GM18867 (cell line): ENCODE results near the gene NVL.
A peak's percentile ranks its signal among the peaks of the same experiment; 100 is the strongest.
"Not testable (repeated sequence)": the region's sequence is repeated elsewhere in the genome, so short reads cannot be mapped to it uniquely, and the experiment has no call there.

ENCODE experiments used
- ATAC-seq: cut with Tn5 transposase; IDR thresholded peaks from one replicate; pipeline ENCODE4 v1.9.1; 2021; ENCODE audit warnings: mild to moderate bottlenecking, moderate library complexity; ENCODE audit not compliant: unreplicated experiment

Gene NVL

DNA sequence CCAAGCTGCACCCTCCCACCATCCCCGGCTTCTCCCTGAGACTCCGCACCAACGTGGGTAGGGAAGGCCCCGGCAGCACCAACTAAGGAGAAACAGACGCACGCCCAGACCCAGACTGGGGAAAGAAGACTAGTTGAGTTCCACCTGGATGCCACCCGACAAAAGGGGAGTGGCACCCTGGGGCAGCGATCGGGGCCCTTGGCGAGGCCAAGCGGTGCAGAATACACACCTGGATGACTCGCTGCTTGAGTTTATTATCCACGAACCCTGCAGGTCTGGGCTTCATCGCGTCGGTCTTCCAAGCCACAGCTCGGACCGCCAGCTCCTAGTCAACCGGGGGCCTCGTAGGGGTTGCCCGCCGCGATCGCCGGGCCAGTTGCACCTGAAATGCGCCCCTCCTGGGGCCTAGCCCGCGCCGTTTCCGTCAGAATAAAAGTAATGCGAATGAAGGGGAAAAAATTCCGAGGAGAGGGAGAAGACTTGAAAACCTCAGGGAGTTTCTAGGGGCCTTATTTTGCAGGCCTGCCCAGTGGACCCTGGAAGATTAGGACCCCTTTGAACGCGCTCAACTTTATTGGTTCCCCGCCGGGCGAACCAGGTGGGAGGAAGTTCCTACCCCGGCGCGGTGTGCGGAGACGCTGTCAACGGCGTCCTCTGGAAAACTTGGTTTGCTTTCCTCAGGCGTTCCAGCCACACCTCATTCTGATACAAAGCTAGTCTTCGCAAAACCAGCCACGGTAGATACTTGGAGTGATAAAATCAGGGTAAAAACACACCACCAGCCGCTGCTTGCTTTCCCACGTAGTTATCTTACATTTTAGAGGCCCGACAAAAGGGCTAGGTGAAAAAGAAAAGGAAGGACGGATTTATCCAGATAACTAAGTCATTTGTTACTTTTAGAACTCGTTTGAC is at the start of gene NVL:
Gene NVL (minus strand): TSS at position 331 of the 912 bp plus-strand sequence. CDS start 45 bp downstream, at position 286.
- ATAC-seq = peak; percentile 86

DNA sequence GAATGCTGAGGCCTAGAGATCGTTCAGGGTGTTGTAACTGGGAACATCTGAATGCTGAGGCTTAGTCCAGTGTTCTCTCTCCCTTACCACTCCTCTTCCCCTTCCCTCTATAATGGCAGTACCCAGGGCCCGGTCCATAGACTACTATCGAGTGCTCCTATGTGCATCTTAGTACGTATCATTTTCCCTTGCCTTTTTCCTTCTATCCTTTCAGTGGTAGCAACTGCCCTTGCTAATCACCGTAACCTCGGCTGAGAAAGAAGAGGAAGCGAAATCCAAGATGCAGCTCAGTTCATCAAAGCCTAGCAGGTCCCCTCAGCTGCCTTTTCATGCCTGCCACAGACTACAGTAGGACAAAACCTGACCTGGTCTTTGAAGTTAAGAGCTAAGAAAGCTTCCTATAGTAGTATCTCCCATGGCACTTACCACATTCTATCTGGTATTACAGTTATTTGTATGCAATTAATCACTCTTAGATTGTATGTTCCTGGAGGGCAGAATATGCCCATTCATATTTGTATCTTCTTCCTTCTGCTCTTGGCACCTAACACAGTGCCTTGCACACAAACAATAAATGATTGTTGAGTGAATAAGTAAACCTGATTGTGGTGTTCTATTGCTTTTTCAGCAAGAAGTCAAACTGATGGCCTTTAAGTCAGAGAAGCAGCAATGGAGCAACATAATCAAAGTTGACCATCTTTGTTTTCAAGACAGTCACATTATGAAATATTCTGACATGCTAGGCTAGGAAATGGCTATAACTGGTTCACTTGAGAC is 49.1 kb upstream of the NVL start:
- ATAC-seq = peak; percentile 32

DNA sequence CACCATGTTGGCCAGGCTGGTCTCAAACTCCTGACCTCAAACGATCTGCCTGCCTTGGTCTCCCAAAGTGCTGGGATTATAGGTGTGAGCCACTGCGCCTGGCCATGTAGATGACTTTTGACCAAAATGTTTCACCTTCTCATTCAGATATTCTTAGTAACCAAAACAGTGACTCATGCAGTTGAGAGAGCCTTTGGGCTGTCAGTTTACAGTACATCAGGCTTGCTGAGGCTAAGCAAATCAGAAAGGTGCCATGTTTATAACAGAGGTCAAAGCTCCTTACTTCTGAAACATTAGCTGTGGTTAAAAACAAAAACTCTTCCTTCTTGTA is 47.7 kb upstream of the NVL start:
- peak; percentile 76 for ATAC-seq

DNA sequence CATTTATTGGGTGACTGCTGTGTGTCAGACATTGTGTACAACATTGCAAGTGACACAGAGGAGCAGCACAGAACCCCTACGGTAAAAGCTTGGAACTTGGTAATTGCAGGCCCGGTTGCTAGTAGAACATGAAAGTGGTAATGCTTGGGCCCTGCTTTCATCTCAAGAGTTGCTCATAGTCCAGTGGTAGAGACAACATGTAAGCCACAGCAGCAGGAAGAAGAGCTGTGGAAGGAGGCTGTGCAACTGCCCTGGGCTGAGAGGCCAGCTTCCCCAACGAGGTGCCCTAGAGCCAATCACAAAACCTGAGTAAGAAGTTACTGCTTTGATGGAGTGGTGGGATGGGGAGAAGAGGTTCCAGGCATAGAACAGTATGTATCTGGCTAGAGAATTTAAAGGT is 45.1 kb upstream of the NVL start:
- ATAC-seq = no peak

DNA sequence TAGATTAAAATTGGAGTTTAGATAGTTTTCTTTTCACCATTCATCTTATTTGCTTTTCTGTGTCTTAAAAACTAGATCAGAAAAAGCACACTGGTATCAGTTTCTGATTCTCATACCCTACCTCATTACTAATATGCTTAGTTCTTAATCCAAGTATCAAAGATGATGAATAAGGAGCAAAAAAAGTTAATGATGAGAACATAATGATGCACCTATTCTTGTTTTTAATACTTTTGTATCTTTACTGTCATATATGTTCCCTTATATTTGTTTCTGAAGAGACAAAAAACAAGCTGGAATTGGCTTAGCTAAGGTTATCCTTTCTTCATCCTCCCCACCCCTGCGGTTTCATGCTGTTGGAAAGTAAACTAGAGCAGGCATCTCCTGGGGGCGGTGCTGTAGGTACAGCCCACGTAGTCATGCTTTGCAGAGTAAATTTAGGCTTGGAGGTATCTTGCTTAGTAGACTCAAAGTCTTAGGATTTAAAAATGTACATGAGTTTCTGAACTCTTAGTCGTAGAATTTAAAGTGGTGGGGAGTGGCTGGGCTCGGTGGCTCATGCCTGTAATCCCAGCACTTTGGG is 43.1 kb upstream of the NVL start:
- no peak for ATAC-seq

DNA sequence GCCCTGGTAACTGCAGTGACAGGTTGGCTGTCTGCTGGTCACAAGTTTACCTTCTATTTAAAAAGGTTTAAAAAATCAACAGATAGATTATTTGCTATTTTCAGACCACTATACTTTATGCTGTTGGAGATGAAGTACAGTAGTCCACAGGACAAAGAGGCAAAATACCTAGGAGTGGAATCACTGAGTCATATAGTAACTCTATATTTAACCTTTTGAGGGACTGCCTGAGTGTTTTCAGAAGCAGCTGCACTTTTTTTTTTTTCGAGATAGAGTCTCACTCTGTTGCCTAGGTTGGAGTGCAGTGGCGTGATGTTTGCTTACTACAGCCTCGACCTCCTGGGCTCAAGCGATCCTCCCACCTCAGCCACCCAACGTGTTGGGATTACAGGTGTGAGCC is 38.4 kb upstream of the NVL start:
- peak; percentile 73 for ATAC-seq

DNA sequence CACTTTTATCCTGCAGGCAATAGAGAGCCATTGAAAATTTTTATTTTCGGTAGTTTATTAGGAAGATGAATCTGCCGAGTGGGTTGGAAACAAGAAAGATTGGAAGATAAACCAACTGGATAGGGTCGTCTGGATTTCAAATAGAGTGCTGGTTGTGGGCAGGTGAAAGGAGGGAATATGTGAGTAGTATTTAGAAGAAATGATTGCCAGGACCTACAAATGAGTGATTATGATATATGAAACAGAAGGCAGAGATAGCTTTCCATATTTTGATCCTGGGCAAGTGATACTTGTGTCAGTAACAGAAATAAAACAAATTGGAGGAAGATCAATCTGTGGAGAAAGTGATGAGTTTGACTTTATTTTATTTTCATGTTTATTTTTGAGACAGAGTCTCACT is 29.2 kb upstream of the NVL start:
- ATAC-seq = no peak

DNA sequence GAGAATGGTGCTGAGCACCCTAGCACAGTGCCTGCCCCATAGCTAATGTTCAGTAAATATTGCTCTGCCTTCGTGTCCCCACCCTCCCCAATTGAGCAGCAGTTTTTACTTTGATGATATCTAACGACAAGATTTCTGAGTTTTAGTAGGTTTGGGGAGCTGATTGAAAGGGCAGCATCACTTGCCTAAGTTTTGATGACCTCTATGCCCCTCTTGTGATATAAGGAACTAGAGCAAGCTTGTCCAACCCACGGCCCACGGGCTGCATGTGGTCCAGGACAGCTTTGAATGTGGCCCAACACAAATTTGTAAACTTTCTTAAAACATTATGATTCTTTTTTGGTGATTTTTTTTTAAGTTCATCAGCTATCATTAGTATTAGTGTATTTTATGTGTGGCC is 28.3 kb upstream of the NVL start:
- ATAC-seq = no peak

DNA sequence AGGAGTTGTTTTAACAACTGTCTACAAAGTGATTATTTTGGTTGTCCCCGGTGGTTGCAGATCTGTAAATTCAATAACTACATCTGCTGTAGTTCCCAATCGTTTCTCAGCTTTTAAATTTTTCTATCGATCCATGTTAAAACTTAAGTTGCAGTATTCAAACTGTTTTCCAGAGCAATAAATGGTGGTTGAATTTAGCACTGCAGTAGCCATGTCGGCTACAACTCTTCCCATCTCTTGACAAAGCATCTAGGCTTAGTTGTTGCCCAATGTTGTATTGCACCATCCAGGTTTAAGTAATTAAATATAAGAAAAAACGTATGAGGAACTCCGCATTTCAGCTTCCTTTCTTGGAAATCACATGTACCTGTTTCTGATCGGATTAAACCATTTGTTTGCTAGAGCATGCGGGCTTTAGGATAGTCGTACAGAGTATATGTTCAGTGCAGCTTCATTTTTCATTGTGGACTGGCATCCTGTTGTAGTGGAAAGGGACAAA is 27.7 kb upstream of the NVL start:
- no peak for ATAC-seq

DNA sequence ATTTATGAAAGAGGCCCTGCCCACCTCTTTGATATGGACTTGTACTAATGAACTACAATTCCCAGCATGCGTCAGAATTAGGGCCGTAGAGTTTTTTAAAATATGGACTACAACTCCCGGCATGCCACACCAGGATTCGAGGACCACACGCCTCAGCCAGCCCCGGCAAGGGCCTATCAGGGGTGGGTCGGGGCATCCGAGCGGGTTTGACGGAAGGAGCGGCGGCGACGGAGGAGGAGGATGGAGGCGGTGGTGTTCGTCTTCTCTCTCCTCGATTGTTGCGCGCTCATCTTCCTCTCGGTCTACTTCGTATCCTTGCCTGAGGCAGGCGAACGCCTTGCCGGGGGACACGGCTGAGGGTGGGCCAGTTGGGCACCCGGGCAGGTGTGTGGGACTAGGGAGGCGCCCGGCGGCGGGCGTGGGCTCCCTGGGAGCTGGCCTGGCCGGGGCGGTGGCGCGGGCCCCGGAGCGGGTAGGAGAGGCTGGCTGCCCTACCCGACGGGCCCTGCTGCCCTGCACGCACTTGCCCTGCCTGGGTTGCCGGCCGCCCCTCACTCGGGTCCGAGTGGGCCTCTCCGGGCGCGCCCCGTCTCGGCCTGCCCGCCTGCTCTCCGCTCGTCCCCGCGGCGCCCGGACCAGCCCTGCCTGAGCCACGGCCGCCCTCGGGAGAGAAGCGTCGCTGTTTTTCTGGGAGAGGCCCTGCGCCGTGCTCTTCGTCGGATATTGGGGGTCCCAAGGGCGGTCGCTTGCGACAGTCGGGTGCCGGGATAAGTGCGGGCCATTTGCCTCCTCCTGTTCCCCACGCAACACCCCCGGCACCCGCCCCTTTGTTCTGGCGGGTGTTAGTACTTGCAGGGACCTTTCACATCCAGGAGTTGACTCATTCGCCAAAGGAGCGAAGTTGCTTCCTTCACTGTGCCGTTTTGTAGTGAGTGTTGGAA is 27.0 kb upstream of the NVL start, which contains the start of gene CNIH4:
Gene CNIH4 (plus strand): TSS at position 195 of the 941 bp plus-strand sequence. CDS start 46 bp downstream, at position 241.
- ATAC-seq = peak; percentile 99

DNA sequence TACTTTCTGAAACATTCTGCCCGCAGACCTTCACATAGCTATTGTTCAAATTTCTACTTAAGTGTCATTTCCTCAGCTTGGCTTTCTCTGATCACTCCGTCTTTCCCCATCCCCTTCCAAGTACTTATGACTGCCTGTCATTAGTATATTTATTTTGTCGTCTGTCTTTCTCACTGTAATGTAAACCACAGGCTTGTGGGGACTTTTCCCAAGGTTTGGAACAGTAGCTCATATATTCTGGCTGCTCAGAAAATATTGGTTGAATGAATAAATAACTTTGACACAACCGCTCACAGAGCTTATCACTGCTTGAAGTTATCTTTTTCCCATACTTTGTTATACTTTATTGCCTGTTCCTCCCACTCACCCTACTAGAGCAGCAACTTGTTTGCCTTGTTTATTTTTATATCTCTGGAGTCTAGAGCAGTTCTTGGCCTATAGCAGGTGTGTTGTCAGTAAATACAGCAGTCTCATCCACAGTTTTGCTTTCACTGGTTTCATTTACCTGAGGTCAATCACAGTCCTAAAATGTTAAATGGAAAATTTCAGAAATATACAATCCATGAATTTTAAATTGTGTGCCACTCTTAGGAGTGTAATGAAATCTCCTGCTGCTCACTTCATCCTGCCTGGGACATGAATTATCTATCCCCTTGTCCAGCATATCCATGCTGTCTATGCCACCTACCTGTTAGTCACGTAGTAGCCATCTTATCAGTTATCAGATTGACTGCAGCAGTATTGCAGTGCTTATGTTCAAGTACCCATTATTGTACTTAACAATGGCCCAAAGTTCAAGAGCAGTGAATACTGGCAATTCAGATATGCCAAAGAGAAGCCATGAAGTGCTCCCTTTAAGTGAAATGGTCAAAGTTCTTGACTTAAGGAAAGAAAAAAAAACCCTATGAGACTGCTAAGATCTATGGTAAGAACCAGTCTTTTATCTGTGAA is 24.3 kb upstream of the NVL start:
- ATAC-seq = no peak

DNA sequence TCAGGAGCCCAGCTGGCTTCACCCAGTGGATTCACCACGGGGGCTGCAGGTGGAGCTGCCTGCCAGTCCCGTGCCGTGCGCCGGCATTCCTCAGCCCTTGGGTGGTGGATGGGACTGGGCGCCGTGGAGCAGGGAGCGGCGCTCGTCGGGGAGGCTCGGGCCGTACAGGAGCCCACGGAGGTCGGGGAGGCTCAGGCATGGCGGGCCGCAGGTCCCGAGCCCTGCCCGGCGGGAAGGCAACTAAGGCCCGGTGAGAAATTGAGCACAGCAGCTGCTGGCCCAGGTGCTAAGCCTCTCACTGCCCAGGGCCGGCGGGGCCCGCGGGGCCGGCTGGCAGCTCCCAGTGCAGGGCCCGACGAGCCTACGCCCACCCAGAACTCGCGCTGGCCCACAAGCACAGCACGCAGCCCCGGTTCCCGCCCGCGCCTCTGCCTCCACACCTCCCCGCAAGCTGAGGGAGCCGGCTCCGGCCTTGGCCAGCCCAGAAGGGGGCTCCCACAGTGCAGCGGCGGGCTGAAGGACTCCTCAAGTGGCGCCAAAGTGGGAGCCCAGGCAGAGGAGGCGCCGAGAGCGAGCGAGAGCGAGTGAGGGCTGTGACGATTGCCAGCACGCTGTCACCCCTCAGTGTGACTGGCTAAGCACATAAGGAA is 22.6 kb upstream of the NVL start:
- not testable (repeated sequence) for ATAC-seq

DNA sequence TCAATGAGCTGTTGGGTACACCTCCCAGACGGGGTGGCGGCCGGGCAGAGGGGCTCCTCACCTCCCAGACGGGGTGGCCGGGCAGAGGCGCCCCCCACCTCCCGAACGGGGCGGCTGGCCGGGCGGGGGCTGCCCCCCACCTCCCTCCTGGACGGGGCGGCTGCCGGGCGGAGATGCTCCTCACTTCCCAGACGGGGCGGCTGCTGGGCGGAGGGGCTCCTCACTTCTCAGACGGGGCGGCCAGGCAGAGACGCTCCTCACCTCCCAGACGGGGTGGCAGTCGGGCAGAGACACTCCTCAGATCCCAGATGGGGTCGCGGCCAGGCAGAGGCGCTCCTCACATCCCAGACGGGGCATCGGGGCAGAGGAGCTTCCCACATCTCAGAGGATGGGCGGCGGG is 19.7 kb upstream of the NVL start:
- ATAC-seq = not testable (repeated sequence)

DNA sequence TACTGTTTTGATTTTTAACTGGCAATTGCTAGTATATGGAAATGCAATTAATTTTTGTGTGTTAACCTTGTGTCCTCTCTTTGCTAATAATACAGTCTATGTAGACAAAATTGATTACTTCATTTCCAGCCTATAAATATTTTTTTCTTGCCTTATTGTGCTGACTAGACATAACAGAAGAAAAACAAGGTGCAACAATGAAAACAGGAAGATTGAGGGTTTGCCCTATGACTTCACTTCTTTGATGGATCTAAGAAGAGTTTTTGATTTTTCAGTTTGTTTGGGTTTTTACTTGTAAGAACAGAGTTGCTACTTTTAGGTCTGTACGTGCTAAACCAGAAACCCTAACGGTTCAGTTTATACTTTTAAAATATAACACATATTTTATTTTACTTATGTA is 18.2 kb upstream of the NVL start:
- no peak for ATAC-seq

DNA sequence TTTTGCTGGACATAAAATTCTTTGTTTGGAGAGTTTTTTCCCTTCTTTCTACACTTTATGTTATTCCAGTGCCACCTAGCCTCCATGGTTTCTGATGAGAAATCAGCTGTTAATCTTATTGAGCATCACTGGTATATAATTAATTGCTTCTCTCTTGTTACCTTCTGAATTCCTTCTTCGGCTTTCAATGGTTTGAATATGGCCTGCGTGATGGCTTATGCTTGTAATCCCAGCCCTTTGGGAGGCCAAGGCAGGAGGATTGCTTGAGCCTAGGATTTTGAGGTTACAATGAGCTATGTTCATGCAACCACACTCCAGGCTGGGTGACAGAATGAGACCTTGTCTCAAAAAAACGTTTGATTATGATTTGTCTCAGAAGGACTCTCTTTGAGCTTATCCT is 13.7 kb upstream of the NVL start:
- ATAC-seq = no peak

DNA sequence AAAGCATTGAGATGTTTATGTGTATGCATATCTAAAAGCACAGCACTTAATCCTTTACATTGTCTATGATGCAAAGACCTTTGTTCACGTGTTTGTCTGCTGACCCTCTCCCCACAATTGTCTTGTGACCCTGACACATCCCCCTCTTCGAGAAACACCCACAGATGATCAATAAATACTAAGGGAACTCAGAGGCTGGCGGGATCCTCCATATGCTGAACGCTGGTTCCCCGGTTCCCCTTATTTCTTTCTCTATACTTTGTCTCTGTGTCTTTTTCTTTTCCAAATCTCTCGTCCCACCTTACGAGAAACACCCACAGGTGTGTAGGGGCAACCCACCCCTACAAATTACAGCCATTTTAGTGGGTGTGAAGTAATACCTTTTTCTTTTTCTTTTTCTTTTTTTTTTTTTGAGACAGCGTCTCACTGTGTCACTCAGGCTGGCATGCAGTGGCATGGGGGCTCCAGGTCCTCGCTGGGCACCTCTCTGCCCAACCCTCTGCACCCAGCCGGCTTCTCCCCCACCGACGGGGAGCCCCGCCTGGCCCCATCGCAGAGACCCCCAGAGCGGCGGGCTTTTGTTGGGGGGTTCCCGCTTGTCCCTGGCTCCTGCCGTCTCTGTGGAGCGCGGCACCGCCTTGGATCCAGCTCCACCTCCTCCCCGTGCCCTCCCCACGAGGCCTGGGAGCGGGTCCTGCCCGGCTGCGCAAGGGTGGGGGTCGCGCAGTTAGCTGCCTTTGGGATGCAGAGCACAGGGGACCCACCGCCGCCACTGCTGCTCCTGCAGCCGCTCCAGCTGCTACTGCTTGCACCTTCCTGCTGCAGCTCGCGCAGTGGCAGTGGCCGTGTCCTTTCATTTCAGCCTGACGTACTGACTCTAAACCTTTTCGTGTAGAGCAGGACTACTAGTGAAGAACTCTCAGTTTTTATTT is 10.7 kb upstream of the NVL start:
- not testable (repeated sequence) for ATAC-seq

DNA sequence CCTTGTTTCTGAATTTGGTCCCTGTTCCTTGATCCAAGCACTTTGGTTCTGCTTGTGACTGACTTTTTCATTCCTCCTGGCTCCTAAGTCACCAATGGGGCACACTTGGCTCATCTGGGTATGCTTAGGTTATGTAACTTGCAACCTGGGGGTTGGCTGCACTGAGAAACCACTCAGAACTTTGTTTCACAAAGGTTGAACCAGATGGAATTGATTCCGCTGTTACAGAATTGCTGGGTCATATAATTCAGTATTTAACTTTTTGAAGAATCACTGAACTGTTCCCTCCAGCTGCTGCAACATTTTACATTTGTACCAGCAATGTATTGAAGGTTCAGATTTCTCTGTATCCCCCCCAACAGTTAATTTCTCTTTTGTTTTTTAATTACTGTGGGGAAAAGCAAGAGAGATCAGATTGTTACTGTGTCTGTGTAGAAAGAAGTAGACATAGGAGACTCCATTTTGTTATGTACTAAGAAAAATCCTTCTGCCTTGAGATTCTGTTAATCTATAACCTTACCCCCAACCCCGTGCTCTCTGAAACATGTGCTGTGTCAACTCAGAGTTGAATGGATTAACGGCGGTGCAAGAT is 9.6 kb upstream of the NVL start:
- ATAC-seq = no peak
